ENCODE data around the gene KCNIP4. TPM values are rescaled to one million over a fixed set of nuclear protein-coding genes. Genes with fewer than 3 reads are reported as not detected.
A peak's percentile ranks its signal among the peaks of the same experiment; 100 is the strongest.

The KCNIP4 gene
- total RNA-seq, 6 experiments from 2014 or later = not detected

DNA sequence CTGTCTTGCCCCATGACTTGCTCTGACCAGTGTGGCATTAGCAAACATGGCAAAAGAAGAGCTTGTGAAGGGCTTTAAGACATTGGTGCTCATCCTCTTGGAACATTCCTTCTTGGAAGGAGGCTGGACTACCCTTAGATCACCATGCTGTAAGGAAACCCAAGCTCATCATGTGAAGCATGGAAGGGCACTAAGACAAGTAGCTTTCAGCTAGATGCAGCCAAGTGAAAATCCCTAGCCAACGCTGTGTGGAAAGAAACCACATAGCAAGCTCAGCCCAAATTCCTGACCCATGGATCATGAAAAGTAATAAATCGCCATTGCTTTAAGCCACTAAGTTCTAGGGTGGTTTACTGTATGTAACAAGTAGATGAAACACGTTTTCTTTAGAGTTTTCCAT is 1260.7 kb downstream of the KCNIP4 start:
- Histone ChIP-seq H3K4me3 (no peak overlapping the region), H3K36me3 (no peaks in the 10 kb centered on the region), H3K9me3 (no peaks in the 10 kb centered on the region), H3K4me1 (no peaks in the 10 kb centered on the region), H3K27me3 (no peaks in the 10 kb centered on the region), H3K27ac (no peak overlapping the region)
- no peak for TF ChIP-seq CTCF (IDR thresholded peaks at IDR 0.05)
- no peak for TF ChIP-seq POLR2A (IDR thresholded peaks at IDR 0.05)
- ATAC-seq (no peak), DNase-seq (no peak)
- 26% methylated on average over 2 of the region's 3 CpGs for WGBS (ENCODE audit: insufficient coverage, low coverage, low lambda C conversion rate, missing lambda C conversion rate)
- intact Hi-C loops (cut with DNase I) = loop anchor here (10.0 kb wide), 1 partner anchor 263 kb away; no protein-coding TSS in a partner anchor

- intact Hi-C loops (cut with DNase I) = loop anchor here (10.0 kb wide), 1 partner anchor 260 kb away; no protein-coding TSS in a partner anchor
- no peak for TF ChIP-seq POLR2A (IDR thresholded peaks at IDR 0.05)
- peak; percentile 61 to 71 (median 65) for TF ChIP-seq CTCF (IDR thresholded peaks at IDR 0.05)
- WGBS (ENCODE audit: insufficient coverage, low coverage, low lambda C conversion rate, missing lambda C conversion rate) = 24% methylated on average over 6 of the region's 6 CpGs
- H3K27ac ChIP-seq = no peak overlapping the region
- no peaks in the 10 kb centered on the region for H3K9me3 ChIP-seq
- DNase-seq (no peak), ATAC-seq (peak; percentile 51 to 68 (median 60))
- no peaks in the 10 kb centered on the region for H3K4me1 ChIP-seq
- no peaks in the 10 kb centered on the region for H3K36me3 ChIP-seq
- H3K4me3 ChIP-seq = no peak overlapping the region
- H3K27me3 ChIP-seq = no peaks in the 10 kb centered on the region
Observed at GRCh38 chr4:20684852-20685763, 1263.5 kb downstream of the KCNIP4 start.

- Histone ChIP-seq H3K27me3 (no peaks in the 10 kb centered on the region), H3K36me3 (no peaks in the 10 kb centered on the region), H3K9me3 (no peaks in the 10 kb centered on the region), H3K4me3 (no peak overlapping the region), H3K27ac (no peak overlapping the region), H3K4me1 (peaks cover 0 to 6% (median 0%) of the 10 kb centered on the region in 4 donors)
- 82% methylated on average over 1 of the region's 3 CpGs for WGBS (ENCODE audit: insufficient coverage, low coverage, low lambda C conversion rate, missing lambda C conversion rate)
- TF ChIP-seq POLR2A (IDR thresholded peaks at IDR 0.05) (no peak), CTCF (IDR thresholded peaks at IDR 0.05) (no peak)
- DNase-seq (no peak), ATAC-seq (no peak)
- intact Hi-C loops (cut with DNase I) = loop anchor here (10.0 kb wide), 1 partner anchor 259 kb away; no protein-coding TSS in a partner anchor
Observed at GRCh38 chr4:20683766-20684165, 1264.8 kb downstream of the KCNIP4 start.

GRCh38 chr4:20682853-20683252 is 1265.7 kb downstream of the KCNIP4 start:
- peak in 1 of 4 donors; percentile 30 for ATAC-seq
- H3K9me3 ChIP-seq = no peaks in the 10 kb centered on the region
- whole genome bisulfite sequencing (ENCODE audit: insufficient coverage, low coverage, low lambda C conversion rate, missing lambda C conversion rate) = no CpG with 5 or more reads among the region's 3 CpGs
- no peak for DNase-seq
- intact Hi-C loops (cut with DNase I) = loop anchor here (10.0 kb wide), 1 partner anchor 258 kb away; no protein-coding TSS in a partner anchor
- H3K4me1 ChIP-seq = peaks cover 0 to 6% (median 0%) of the 10 kb centered on the region in 4 donors
- H3K27ac ChIP-seq = no peak overlapping the region
- H3K27me3 ChIP-seq = no peaks in the 10 kb centered on the region
- H3K36me3 ChIP-seq = no peaks in the 10 kb centered on the region
- TF ChIP-seq CTCF (IDR thresholded peaks at IDR 0.05) (no peak), POLR2A (IDR thresholded peaks at IDR 0.05) (no peak)
- H3K4me3 ChIP-seq = no peak overlapping the region
